ENCODE data around the gene ZNF383.

DNA sequence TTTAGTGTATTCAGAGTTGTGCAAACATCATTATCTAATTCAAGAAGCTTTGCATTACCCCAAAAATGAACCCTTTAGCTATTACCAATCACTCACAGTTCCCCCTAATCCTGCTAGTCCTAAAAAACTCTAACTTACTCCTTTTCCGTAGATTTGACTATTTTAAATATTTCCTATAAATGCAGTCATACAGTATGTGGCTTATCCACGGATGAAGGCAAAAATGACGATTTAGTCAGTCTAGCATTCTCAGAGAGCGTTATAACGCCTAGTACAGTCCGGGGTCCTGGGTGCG lies 587 bp upstream of the ZNF383 start:
- TF ChIP-seq EZH2 (IDR thresholded peaks at IDR 0.05; ENCODE audit: low read length, unreplicated experiment) = no peak
- TF ChIP-seq, protein P1, sequence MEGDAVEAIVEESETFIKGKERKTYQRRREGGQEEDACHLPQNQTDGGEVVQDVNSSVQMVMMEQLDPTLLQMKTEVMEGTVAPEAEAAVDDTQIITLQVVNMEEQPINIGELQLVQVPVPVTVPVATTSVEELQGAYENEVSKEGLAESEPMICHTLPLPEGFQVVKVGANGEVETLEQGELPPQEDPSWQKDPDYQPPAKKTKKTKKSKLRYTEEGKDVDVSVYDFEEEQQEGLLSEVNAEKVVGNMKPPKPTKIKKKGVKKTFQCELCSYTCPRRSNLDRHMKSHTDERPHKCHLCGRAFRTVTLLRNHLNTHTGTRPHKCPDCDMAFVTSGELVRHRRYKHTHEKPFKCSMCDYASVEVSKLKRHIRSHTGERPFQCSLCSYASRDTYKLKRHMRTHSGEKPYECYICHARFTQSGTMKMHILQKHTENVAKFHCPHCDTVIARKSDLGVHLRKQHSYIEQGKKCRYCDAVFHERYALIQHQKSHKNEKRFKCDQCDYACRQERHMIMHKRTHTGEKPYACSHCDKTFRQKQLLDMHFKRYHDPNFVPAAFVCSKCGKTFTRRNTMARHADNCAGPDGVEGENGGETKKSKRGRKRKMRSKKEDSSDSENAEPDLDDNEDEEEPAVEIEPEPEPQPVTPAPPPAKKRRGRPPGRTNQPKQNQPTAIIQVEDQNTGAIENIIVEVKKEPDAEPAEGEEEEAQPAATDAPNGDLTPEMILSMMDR (conservative IDR thresholded peaks at IDR 0.05; ENCODE audit: low read depth, low read length) = no peak

All from PC-3 (cell line).